Effector CD8-positive, alpha-beta T cell (primary cell): Measurements from ENCODE around the gene MORN1.

ENCODE experiments used
- DNase-seq: peaks from one replicate; lab custom pipeline; 2025; lab: John Stamatoyannopoulos, UW

The MORN1 gene

GRCh38 chr1:2404890-2405511, 13.6 kb upstream of the MORN1 start:
- no peak for DNase-seq

GRCh38 chr1:2404142-2404889, 13.0 kb upstream of the MORN1 start:
- DNase-seq, result no peak

GRCh38 chr1:2403273-2403672, 11.9 kb upstream of the MORN1 start:
- DNase-seq, result no peak

GRCh38 chr1:2402420-2402819, 11.1 kb upstream of the MORN1 start:
- no peak for DNase-seq

- DNase-seq, result no peak
Measured at GRCh38 chr1:2400950-2401649, 9.7 kb upstream of the MORN1 start.

- DNase-seq, result no peak
Measured at GRCh38 chr1:2400576-2400909, 9.2 kb upstream of the MORN1 start.

GRCh38 chr1:2399890-2400575, 8.7 kb upstream of the MORN1 start:
- DNase-seq, result no peak

- no peak for DNase-seq
Measured at GRCh38 chr1:2398871-2399270, 7.5 kb upstream of the MORN1 start.

- no peak for DNase-seq
Measured at GRCh38 chr1:2397007-2397679, 5.8 kb upstream of the MORN1 start.

- DNase-seq, result no peak
Measured at GRCh38 chr1:2396476-2396875, 5.1 kb upstream of the MORN1 start.

- DNase-seq, result no peak
Measured at GRCh38 chr1:2396059-2396458, 4.7 kb upstream of the MORN1 start.

GRCh38 chr1:2395245-2395644, 3.9 kb upstream of the MORN1 start:
- DNase-seq, result no peak

- no peak for DNase-seq
Measured at GRCh38 chr1:2394761-2395160, 3.4 kb upstream of the MORN1 start.

- DNase-seq, result no peak
Measured at GRCh38 chr1:2394220-2394619, 2.9 kb upstream of the MORN1 start.

GRCh38 chr1:2393471-2393877, 2.1 kb upstream of the MORN1 start:
- DNase-seq, result no peak

- DNase-seq, result no peak
Measured at GRCh38 chr1:2392686-2393085, 1.3 kb upstream of the MORN1 start.

GRCh38 chr1:2391931-2392509, 666 bp upstream of the MORN1 start:
- no peak for DNase-seq

- no peak for DNase-seq
Measured at GRCh38 chr1:2389644-2390043, 1.7 kb downstream of the MORN1 start.

GRCh38 chr1:2388004-2388913, 3.1 kb downstream of the MORN1 start:
- DNase-seq, result no peak
